ENCODE results near the gene SELENON.

SELENON gene

GRCh38 chr1:25774921-25775771, 24.8 kb upstream of the SELENON start:
- no peak for TF ChIP-seq CTCF (conservative IDR thresholded peaks at IDR 0.05; ENCODE audit: control insufficient read depth, insufficient read depth, low read depth, low read length)
- H3K4me3 ChIP-seq (ENCODE audit: control insufficient read depth, low read depth, low read length) = no peak overlapping the region
- no peak for DNase-seq (ENCODE audit: low read depth)

- no peak for TF ChIP-seq CTCF (conservative IDR thresholded peaks at IDR 0.05; ENCODE audit: control insufficient read depth, insufficient read depth, low read depth, low read length)
- DNase-seq (ENCODE audit: low read depth) = no peak
- no peak overlapping the region for H3K4me3 ChIP-seq (ENCODE audit: control insufficient read depth, low read depth, low read length)
These were observed 20.6 kb upstream of the SELENON start for GRCh38 chr1:25779388-25779787.

GRCh38 chr1:25779894-25780293, 20.1 kb upstream of the SELENON start:
- DNase-seq (ENCODE audit: low read depth) = no peak
- no peak for TF ChIP-seq CTCF (conservative IDR thresholded peaks at IDR 0.05; ENCODE audit: control insufficient read depth, insufficient read depth, low read depth, low read length)
- no peak overlapping the region for H3K4me3 ChIP-seq (ENCODE audit: control insufficient read depth, low read depth, low read length)

- TF ChIP-seq CTCF (conservative IDR thresholded peaks at IDR 0.05; ENCODE audit: control insufficient read depth, insufficient read depth, low read depth, low read length) = no peak
- H3K4me3 ChIP-seq (ENCODE audit: control insufficient read depth, low read depth, low read length) = no peak overlapping the region
- DNase-seq (ENCODE audit: low read depth) = peak; percentile 70
These were observed 19.5 kb upstream of the SELENON start for GRCh38 chr1:25780318-25781129.

- TF ChIP-seq CTCF (conservative IDR thresholded peaks at IDR 0.05; ENCODE audit: control insufficient read depth, insufficient read depth, low read depth, low read length) = no peak
- DNase-seq (ENCODE audit: low read depth) = no peak
- H3K4me3 ChIP-seq (ENCODE audit: control insufficient read depth, low read depth, low read length) = no peak overlapping the region
These were observed 18.9 kb upstream of the SELENON start for GRCh38 chr1:25781130-25781433.

- TF ChIP-seq CTCF (conservative IDR thresholded peaks at IDR 0.05; ENCODE audit: control insufficient read depth, insufficient read depth, low read depth, low read length) = no peak
- H3K4me3 ChIP-seq (ENCODE audit: control insufficient read depth, low read depth, low read length) = no peak overlapping the region
- no peak for DNase-seq (ENCODE audit: low read depth)
These were observed 17.3 kb upstream of the SELENON start for GRCh38 chr1:25782608-25783201.
